Fibroblast of lung (primary cell): ENCODE results near the gene RMDN2. TPM values are rescaled to one million over a fixed set of nuclear protein-coding genes. Genes with fewer than 3 reads are reported as not detected.

Experiments used
- DNase-seq, 2 donors: peaks; one replicate each; pipeline versions ENCODE4 v3.0.0 to v3.0.0-alpha.2; 2010; ENCODE audit warnings: low read depth in 2 of 2
- H2AFZ ChIP-seq: 2 replicates; pipeline ENCODE4 v1.5.1; 2012; ENCODE audit warnings: low read length, control low read depth, inconsistent platforms
- H3K27ac ChIP-seq: 2 replicates; pipeline ENCODE4 v1.5.1; 2011; ENCODE audit warnings: low read length, control low read depth; ENCODE audit not compliant: insufficient read depth
- H3K27me3 ChIP-seq: 2 replicates; pipeline ENCODE4 v1.5.1; 2011; ENCODE audit warnings: mild to moderate bottlenecking, low read length; ENCODE audit not compliant: control insufficient read depth, insufficient read depth
- H3K36me3 ChIP-seq: 2 replicates; pipeline ENCODE4 v1.5.1; 2011; ENCODE audit warnings: low read length; ENCODE audit not compliant: control insufficient read depth, insufficient read depth
- H3K4me1 ChIP-seq: 2 replicates; pipeline ENCODE4 v1.5.1; 2011; ENCODE audit warnings: low read length; ENCODE audit not compliant: control insufficient read depth, insufficient read depth; ENCODE audit errors: extremely low read depth
- H3K4me2 ChIP-seq: 2 replicates; pipeline ENCODE4 v1.5.1; 2011; ENCODE audit warnings: low read length, control low read depth; ENCODE audit not compliant: insufficient read depth; ENCODE audit errors: extremely low read depth
- H3K4me3 ChIP-seq, 4 experiments: fragments of 200-600 bp in 1 of 4; sonication (generic) in 1 of 4; replicated peaks in 1 of 4; 2 replicates each; pipeline ENCODE4 v1.5.1; 2011 to 2016; ENCODE audit warnings: low read length in 4 of 4, low read depth in 3 of 4, mild to moderate bottlenecking in 3 of 4, control low read depth in 2 of 4, inconsistent platforms in 1 of 4, mixed read lengths in 1 of 4; ENCODE audit not compliant: insufficient read depth in 1 of 4; ENCODE audit errors: control extremely low read depth in 1 of 4
- H3K79me2 ChIP-seq: 2 replicates; pipeline ENCODE4 v1.5.1; 2012; ENCODE audit warnings: mild to moderate bottlenecking, low read length, inconsistent platforms; ENCODE audit not compliant: control insufficient read depth, insufficient read depth
- H3K9ac ChIP-seq: 2 replicates; pipeline ENCODE4 v1.5.1; 2011; ENCODE audit warnings: mild to moderate bottlenecking, low read length, control low read depth; ENCODE audit not compliant: insufficient read depth
- H3K9me3 ChIP-seq: 2 replicates; pipeline ENCODE4 v1.5.1; 2012; ENCODE audit warnings: low read depth, low read length; ENCODE audit not compliant: control insufficient read depth, insufficient read depth
- H4K20me1 ChIP-seq: 2 replicates; pipeline ENCODE4 v1.5.1; 2011; ENCODE audit warnings: low read length; ENCODE audit not compliant: control insufficient read depth, insufficient read depth; ENCODE audit errors: extremely low read depth
- CTCF ChIP-seq, 2 donors: IDR thresholded peaks in 1 of 2; conservative IDR thresholded peaks in 1 of 2; 1 replicate in 1 of 2; 2 replicates in 1 of 2; pipeline ENCODE4 v1.5.1; 2011 to 2012; ENCODE audit warnings: low read length in 2 of 2, control low read depth in 1 of 2, inconsistent platforms in 1 of 2, low read depth in 1 of 2, mild to moderate bottlenecking in 1 of 2
- EZH2 ChIP-seq: IDR thresholded peaks from 2 replicates; pipeline ENCODE4 v1.5.1; 2012; ENCODE audit warnings: low read length, control low read depth, mild to moderate bottlenecking; ENCODE audit errors: missing control alignments
- polyA plus RNA-seq, 2 donors: library from polyadenylated mRNA; depleted of rRNA in 1 of 2; stranded (reverse) in 1 of 2; unstranded in 1 of 2; fragments of >200 nt; gene quantifications; 2 replicates each; pipeline ENCODE4 v1.2.1, GENCODE V29; 2011 to 2012; ENCODE audit warnings: missing spikeins in 1 of 2
- total RNA-seq: library from RNA; depleted of rRNA; stranded (reverse); fragments of >200 nt; gene quantifications from 2 replicates; pipeline ENCODE4 v1.2.1, GENCODE V29; 2014

RMDN2 gene
- total and polyA plus RNA-seq, 2 donors (not counting 1 experiment from before 2014, with no cell fraction given), result 5.4 to 9.2 TPM

DNA sequence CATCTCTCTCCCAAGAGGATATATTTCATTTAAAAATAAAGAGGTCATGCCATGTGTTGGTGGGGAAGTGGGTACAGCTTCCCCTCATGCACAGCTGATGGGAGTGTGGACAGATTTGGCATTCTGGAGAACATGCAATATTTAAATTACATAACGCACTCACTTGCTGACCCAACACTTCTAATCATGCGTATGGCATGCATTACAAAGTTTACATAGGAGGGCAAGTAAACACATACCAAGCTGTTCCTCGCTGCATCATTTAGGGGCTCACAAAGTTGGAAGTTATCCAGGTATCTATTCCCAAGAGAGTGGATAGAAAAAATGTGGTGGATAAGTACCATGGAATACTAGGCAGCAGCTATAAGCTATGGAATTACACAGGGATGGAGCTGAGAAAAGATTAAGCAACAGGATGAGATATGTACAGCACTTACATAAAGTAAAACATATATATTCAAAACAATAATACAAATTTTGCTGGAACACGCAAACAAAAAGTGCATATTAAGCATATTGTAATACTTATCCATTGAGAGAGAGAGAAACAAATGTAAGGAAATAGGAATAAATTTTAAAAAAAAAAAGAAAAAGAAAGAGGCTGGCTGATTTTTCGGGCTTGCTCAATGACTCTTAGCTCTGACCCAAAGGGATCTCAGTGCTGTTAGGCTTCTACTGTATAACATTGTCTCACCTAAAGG, 139.9 kb downstream of the RMDN2 start:
- Histone ChIP-seq H3K4me3 (no peak overlapping the region), H4K20me1 (no peaks in the 10 kb centered on the region), H2AFZ (no peak overlapping the region), H3K4me1 (peaks cover 2% of the 10 kb centered on the region), H3K4me2 (no peak overlapping the region), H3K27me3 (no peaks in the 10 kb centered on the region), H3K27ac (no peak overlapping the region), H3K36me3 (no peaks in the 10 kb centered on the region), H3K9ac (no peak overlapping the region), H3K9me3 (no peaks in the 10 kb centered on the region), H3K79me2 (no peaks in the 10 kb centered on the region)
- TF ChIP-seq CTCF (conservative IDR thresholded peaks at IDR 0.05 in 1 of 2, IDR thresholded peaks at IDR 0.05 in 1 of 2; ENCODE audit: low read depth in 1 of 2, low read length in 2 of 2) (no peak), EZH2 (no peak)
- peak in 1 of 2 donors; percentile 51 for DNase-seq

- DNase-seq, result no peak
- H3K9ac ChIP-seq, result no peak overlapping the region
- no peak overlapping the region for H3K4me3 ChIP-seq
- no peaks in the 10 kb centered on the region for H3K79me2 ChIP-seq
- H3K4me2 ChIP-seq, result no peak overlapping the region
- peaks cover 2% of the 10 kb centered on the region for H3K4me1 ChIP-seq
- no peaks in the 10 kb centered on the region for H3K27me3 ChIP-seq
- no peaks in the 10 kb centered on the region for H3K36me3 ChIP-seq
- no peak overlapping the region for H2AFZ ChIP-seq
- TF ChIP-seq EZH2, result no peak
- no peak for TF ChIP-seq CTCF (conservative IDR thresholded peaks at IDR 0.05 in 1 of 2, IDR thresholded peaks at IDR 0.05 in 1 of 2; ENCODE audit: low read depth in 1 of 2, low read length in 2 of 2)
- H3K9me3 ChIP-seq, result no peaks in the 10 kb centered on the region
- no peak overlapping the region for H3K27ac ChIP-seq
- no peaks in the 10 kb centered on the region for H4K20me1 ChIP-seq
These were observed 140.5 kb downstream of the RMDN2 start for GRCh38 chr2:38065502-38066135.

- Histone ChIP-seq H3K9ac (no peak overlapping the region), H3K4me1 (peaks cover 2% of the 10 kb centered on the region), H3K79me2 (peaks cover 2% of the 10 kb centered on the region), H3K27me3 (no peaks in the 10 kb centered on the region), H2AFZ (no peak overlapping the region), H3K4me3 (no peak overlapping the region), H3K4me2 (no peak overlapping the region), H3K27ac (no peak overlapping the region), H4K20me1 (no peaks in the 10 kb centered on the region), H3K9me3 (no peaks in the 10 kb centered on the region), H3K36me3 (no peaks in the 10 kb centered on the region)
- TF ChIP-seq EZH2 (no peak), CTCF (conservative IDR thresholded peaks at IDR 0.05 in 1 of 2, IDR thresholded peaks at IDR 0.05 in 1 of 2; ENCODE audit: low read depth in 1 of 2, low read length in 2 of 2) (no peak)
- no peak for DNase-seq
These were observed 141.5 kb downstream of the RMDN2 start for GRCh38 chr2:38066421-38067115.
